ENCODE results near the gene VRK3.

GRCh38 chr19:50000038-50000840 is 24.9 kb downstream of the VRK3 start:
- TF ChIP-seq CTCF (conservative IDR thresholded peaks at IDR 0.05; ENCODE audit: low read depth, low read length) (no peak), EZH2 (IDR thresholded peaks at IDR 0.05; ENCODE audit: borderline replicate concordance, low read depth, low read length, poor library complexity, severe bottlenecking) (no peak)

Data from A673 (cell line).